Esophagus muscularis mucosa (tissue), 4 donors: ENCODE measurements around the gene CTXN2.

Source experiments
- CTCF ChIP-seq, 3 experiments: fragments of 200-600 bp in 2 of 3; fragments of 450-650 bp in 1 of 3; sonication (generic) in 2 of 3; IDR thresholded peaks; one replicate each; pipeline ENCODE4 v1.5.1; 2017 to 2019; ENCODE audit warnings: antibody characterized with exemption in 3 of 3, mild to moderate bottlenecking in 2 of 3, moderate library complexity in 1 of 3
- EP300 ChIP-seq: sonication (generic); formaldehyde crosslinking; IDR thresholded peaks from one replicate; pipeline ENCODE4 v1.6.1; 2017; ENCODE audit warnings: antibody characterized with exemption
- POLR2A ChIP-seq: fragments of 450-650 bp; IDR thresholded peaks from one replicate; pipeline ENCODE4 v1.6.1; 2017; ENCODE audit warnings: antibody characterized with exemption, moderate library complexity, mild to moderate bottlenecking, low read depth
- POLR2AphosphoS5 ChIP-seq, 2 donors: sonication (generic); formaldehyde crosslinking; IDR thresholded peaks; one replicate each; pipeline ENCODE4 v1.6.1; 2017; ENCODE audit warnings: antibody characterized with exemption in 2 of 2

DNA sequence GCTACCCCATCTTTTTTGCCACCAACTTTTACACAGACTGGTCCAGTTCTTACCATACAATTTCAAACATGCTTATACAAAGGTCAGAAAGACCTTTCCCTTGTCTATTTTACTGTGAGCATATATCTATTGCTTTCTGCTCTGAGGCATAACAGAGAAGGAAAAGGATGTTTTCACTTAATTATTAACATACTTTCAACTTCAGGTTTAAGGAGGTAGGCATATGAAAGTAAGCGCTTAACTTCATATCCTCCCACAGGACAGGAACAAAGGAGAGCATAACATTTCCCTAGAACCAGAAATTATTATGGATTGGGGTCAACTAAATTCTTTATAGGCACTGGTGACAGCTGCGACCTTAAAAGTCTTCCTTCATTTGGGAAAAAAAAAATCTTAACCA is 14.5 kb upstream of the CTXN2 start:
- TF ChIP-seq POLR2AphosphoS5 (IDR thresholded peaks at IDR 0.05) (no peak), CTCF (IDR thresholded peaks at IDR 0.05) (no peak), EP300 (no peak), POLR2A (no peak)
